RWPE2 (cell line): ENCODE results near the gene RGL2.
"Not testable (repeated sequence)": the region's sequence is repeated elsewhere in the genome, so short reads cannot be mapped to it uniquely, and the experiment has no call there.

Experiments used
- ATAC-seq: fragments of 200-7000 bp; cut with Tn5 transposase; 3 replicates; pipeline ENCODE4 v1.9.1; 2021; ENCODE audit warnings: low read depth
- DNase-seq: peaks from one replicate; pipeline ENCODE4 v3.0.0-alpha.2; 2020; ENCODE audit warnings: low spot score
- H3K27ac ChIP-seq: fragments of 450-650 bp; 2 replicates; pipeline ENCODE4 v1.5.1; 2017; ENCODE audit warnings: mild to moderate bottlenecking; ENCODE audit not compliant: poor library complexity, severe bottlenecking
- H3K27me3 ChIP-seq: fragments of 250-450 bp; sonication (Bioruptor Pico); 2 replicates; pipeline ENCODE4 v1.5.1; 2021; ENCODE audit warnings: mild to moderate bottlenecking, moderate library complexity; ENCODE audit not compliant: insufficient read depth, poor library complexity, severe bottlenecking
- H3K36me3 ChIP-seq: fragments of 250-450 bp; sonication (Bioruptor Pico); 2 replicates; pipeline ENCODE4 v1.5.1; 2020; ENCODE audit warnings: low read depth, mild to moderate bottlenecking, moderate library complexity
- H3K4me1 ChIP-seq: fragments of 250-450 bp; sonication (Bioruptor Pico); 2 replicates; pipeline ENCODE4 v1.5.1; 2021; ENCODE audit warnings: mild to moderate bottlenecking, moderate library complexity; ENCODE audit not compliant: insufficient read depth, poor library complexity, severe bottlenecking
- H3K4me3 ChIP-seq: fragments of 250-450 bp; sonication (Bioruptor Pico); 2 replicates; pipeline ENCODE4 v1.5.1; 2021; ENCODE audit warnings: mild to moderate bottlenecking, moderate library complexity; ENCODE audit not compliant: severe bottlenecking
- H3K9me3 ChIP-seq: fragments of 250-450 bp; sonication (Bioruptor Pico); 2 replicates; pipeline ENCODE4 v1.5.1; 2021; ENCODE audit warnings: mild to moderate bottlenecking, moderate library complexity; ENCODE audit not compliant: severe bottlenecking
- CTCF ChIP-seq: fragments of 450-650 bp; IDR thresholded peaks from one replicate; pipeline ENCODE4 v1.5.1; 2017; ENCODE audit warnings: mild to moderate bottlenecking, moderate library complexity; ENCODE audit not compliant: poor library complexity, severe bottlenecking

RGL2 gene

GRCh38 chr6:33298773-33299236, at the start of gene RGL2:
RGL2 (minus strand) TSS chr6:33298942; CDS start chr6:33298610, 332 bp downstream.
- no peaks in the 10 kb centered on the region for H3K9me3 ChIP-seq
- no peaks in the 10 kb centered on the region for H3K4me1 ChIP-seq
- no peaks in the 10 kb centered on the region for H3K27me3 ChIP-seq
- H3K27ac ChIP-seq: peak within 1 kb of the TSS; percentile 92
- ATAC-seq (peak; percentile 19), DNase-seq (no peak)
- H3K36me3 ChIP-seq: peaks cover 34% of the 10 kb centered on the region
- peak within 1 kb of the TSS; percentile 65 for H3K4me3 ChIP-seq
- no peak for TF ChIP-seq CTCF

GRCh38 chr6:33347816-33348215, 49.1 kb upstream of the RGL2 start:
- DNase-seq (no peak), ATAC-seq (no peak)
- Histone ChIP-seq H3K27me3 (no peaks in the 10 kb centered on the region), H3K9me3 (no peaks in the 10 kb centered on the region), H3K4me3 (no peak overlapping the region), H3K36me3 (no peaks in the 10 kb centered on the region), H3K27ac (no peak overlapping the region), H3K4me1 (peaks cover 3% of the 10 kb centered on the region)
- no peak for TF ChIP-seq CTCF

GRCh38 chr6:33346972-33347371, 48.2 kb upstream of the RGL2 start:
- DNase-seq, H3K36me3 ChIP-seq, ATAC-seq, H3K4me1 ChIP-seq, H3K4me3 ChIP-seq, H3K9me3 ChIP-seq, H3K27ac ChIP-seq, H3K27me3 ChIP-seq: not testable (repeated sequence)

DNA sequence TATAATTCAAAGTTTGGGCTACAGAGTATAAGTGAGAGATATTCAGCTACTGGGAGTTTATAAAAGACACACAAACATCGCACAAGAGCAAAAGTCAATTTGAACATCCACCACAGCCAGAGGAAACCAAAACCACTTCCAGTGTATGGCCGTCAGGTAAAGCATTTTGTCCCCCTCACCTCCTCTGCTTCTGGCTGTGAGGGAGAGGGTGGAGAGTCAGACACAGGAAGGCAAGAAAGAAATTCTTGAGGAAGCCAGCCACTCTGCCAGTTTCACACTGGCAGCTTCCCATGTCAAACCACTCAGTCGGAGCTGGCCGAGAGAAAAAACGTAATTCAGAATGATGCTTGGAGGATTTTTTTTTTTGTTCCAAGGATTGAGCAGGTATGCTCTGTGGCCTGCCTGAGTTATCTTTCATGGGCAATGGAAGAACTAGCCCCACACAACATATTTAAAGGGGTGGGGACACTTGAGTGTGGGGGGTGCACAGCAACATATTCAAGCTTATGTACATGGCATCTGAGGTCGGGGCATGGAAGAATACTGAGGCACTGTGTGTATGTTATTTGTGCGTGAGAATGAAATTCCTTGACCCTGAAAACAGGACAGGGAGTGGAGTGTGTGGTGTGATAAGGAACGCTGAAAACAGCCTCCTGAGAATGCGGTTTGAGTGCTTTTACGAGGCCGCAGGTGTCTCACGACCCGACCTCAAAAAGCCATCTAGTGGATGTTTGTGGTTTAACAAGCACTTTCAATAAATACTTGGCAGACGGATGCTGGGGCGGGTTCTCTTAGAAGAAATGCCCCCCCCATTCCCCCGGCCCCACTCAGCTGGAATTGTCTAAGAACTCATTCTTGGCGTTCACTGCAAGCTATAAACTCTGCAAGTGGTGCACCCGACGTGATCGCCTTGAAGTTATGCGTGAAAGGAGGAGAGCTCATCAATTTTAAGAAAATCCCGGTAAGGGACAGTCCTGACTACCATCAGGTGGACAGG, 46.3 kb upstream of the RGL2 start:
- Histone ChIP-seq H3K36me3 (no peaks in the 10 kb centered on the region), H3K4me3 (no peak overlapping the region), H3K27ac (no peak overlapping the region), H3K27me3 (no peaks in the 10 kb centered on the region), H3K4me1 (peaks cover 3% of the 10 kb centered on the region), H3K9me3 (no peaks in the 10 kb centered on the region)
- peak; percentile 71 for TF ChIP-seq CTCF
- 0 out of 3 replicates have a peak, but pooled peaks have one; percentile 27 for ATAC-seq
- no peak for DNase-seq

DNA sequence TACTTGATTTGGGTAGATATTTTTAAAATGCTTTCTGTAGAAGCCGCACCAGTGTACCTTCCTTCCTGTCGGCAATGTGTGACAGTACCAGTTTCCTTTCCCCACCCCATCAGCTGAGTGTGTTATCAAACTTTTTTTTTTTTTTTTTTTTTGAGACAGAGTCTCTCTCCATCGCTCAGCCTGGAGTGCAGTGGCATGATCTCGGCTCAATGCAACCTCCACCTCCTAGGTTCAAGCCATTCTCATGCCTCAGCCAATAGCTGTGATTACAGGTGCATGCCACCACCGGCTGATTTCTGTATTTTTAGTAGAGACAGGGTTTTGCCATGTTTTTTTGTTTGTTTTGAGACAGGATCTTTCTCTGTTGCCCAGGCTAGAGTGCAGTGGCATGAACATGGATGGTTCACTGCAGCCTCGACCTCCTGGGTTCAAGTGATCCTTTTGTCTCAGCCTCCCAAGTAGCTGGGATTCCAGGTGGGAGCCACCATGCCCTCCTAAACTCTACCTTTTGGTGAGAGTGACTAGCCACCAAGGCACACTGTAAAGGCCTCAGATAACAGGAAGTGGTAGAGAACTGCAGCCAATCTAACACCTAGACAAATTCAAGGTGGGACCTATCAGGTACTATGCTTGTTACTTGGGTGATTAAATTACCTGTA, 45.3 kb upstream of the RGL2 start:
- no peak for ATAC-seq

DNA sequence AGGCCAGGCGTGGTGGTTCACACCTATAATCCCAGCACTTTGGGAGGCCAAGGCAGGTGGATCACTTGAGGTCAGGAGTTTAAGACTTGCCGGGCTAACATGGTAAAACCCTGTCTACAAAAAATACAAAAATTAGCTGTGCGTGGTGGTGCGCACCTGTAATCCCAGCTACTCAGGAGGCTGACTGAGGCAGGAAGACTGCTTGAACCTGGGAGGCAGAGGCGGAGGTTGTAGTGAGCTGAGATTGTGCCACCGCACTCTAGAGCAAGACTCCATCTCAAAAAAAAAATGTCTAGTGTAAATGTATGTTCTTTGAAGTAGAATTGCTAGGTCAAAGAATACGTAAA, 44.8 kb upstream of the RGL2 start:
- H3K4me3 ChIP-seq, H3K4me1 ChIP-seq, DNase-seq, H3K36me3 ChIP-seq, H3K9me3 ChIP-seq, H3K27me3 ChIP-seq, ATAC-seq, H3K27ac ChIP-seq: not testable (repeated sequence)

More for the DNA sequence above, 45.3 kb upstream of the RGL2 start:
- peaks cover 3% of the 10 kb centered on the region for H3K4me1 ChIP-seq
- no peak for DNase-seq
- no peak for TF ChIP-seq CTCF
- no peaks in the 10 kb centered on the region for H3K36me3 ChIP-seq
- no peak overlapping the region for H3K27ac ChIP-seq
- no peak overlapping the region for H3K4me3 ChIP-seq
- H3K27me3 ChIP-seq: no peaks in the 10 kb centered on the region
- H3K9me3 ChIP-seq: no peaks in the 10 kb centered on the region
